B cell (primary cell): Measurements from ENCODE around the gene FAM78B. TPM values are rescaled to one million over a fixed set of nuclear protein-coding genes. Genes with fewer than 3 reads are reported as not detected.

Experiments used
- ATAC-seq: fragments of 200-7000 bp; cut with Tn5 transposase; one replicate; pipeline ENCODE4 v1.10.0; 2021; ENCODE audit warnings: low read depth, mild to moderate bottlenecking, moderate number of reproducible peaks, moderate library complexity
- CTCF ChIA-PET: fragments of 350-600 bp; sonication (Branson Sonifier 250); formaldehyde crosslinking; loops from one replicate; lab custom pipeline; 2021; ENCODE audit warnings: antibody characterized with exemption, inconsistent platforms; lab: Charles Lee
- POLR2A ChIA-PET: fragments of 350-600 bp; sonication (Branson Sonifier 250); formaldehyde crosslinking; loops from one replicate; lab custom pipeline; 2021; ENCODE audit warnings: antibody characterized with exemption; lab: Charles Lee
- DNase-seq: peaks from one replicate; pipeline ENCODE4 v3.0.0; 2013
- H2AFZ ChIP-seq: 2 replicates; pipeline ENCODE4 v1.6.1; 2012; ENCODE audit warnings: mild to moderate bottlenecking, low read depth, low read length; ENCODE audit not compliant: insufficient read depth, poor library complexity, severe bottlenecking
- H3K27ac ChIP-seq, 2 donors: 1 replicate in 1 of 2; 2 replicates in 1 of 2; pipeline ENCODE4 v1.5.1; 2012 to 2013; ENCODE audit warnings: low read length in 2 of 2, mild to moderate bottlenecking in 2 of 2, moderate library complexity in 1 of 2
- H3K27me3 ChIP-seq, 4 experiments: fragments of 200-600 bp in 1 of 4; sonication (generic) in 1 of 4; replicated peaks in 1 of 4; 1 replicate in 2 of 4; 2 replicates in 2 of 4; pipeline versions ENCODE4 v1.6.1 to v1.7.0; 2013 to 2016; ENCODE audit warnings: low read length in 3 of 4, mild to moderate bottlenecking in 2 of 4, mixed read lengths in 1 of 4, moderate library complexity in 1 of 4; ENCODE audit not compliant: insufficient read depth in 4 of 4, control insufficient read depth in 3 of 4; ENCODE audit errors: control extremely low read depth in 1 of 4
- H3K36me3 ChIP-seq, 2 experiments: replicated peaks in 1 of 2; 1 replicate in 1 of 2; 2 replicates in 1 of 2; pipeline versions ENCODE4 v1.6.1 to v1.7.1; 2013; ENCODE audit warnings: low read length in 1 of 2; ENCODE audit not compliant: insufficient read depth in 2 of 2, control insufficient read depth in 1 of 2; ENCODE audit errors: control extremely low read depth in 1 of 2, extremely low read depth in 1 of 2
- H3K4me1 ChIP-seq, 2 donors: fragments of 200-600 bp in 1 of 2; sonication (generic) in 1 of 2; 1 replicate in 1 of 2; 2 replicates in 1 of 2; pipeline versions ENCODE4 v1.5.1 to v1.6.1; 2013 to 2017; ENCODE audit warnings: low read length in 2 of 2; ENCODE audit not compliant: control insufficient read depth in 2 of 2, insufficient read depth in 2 of 2
- H3K4me2 ChIP-seq: replicated peaks from 2 replicates; pipeline ENCODE3; 2012; ENCODE audit warnings: mild to moderate bottlenecking, low read depth, low read length; ENCODE audit not compliant: poor library complexity, severe bottlenecking
- H3K4me3 ChIP-seq, 5 experiments: fragments of 200-600 bp in 1 of 5; sonication (generic) in 1 of 5; 1 replicate in 3 of 5; 2 replicates in 2 of 5; pipeline versions ENCODE4 v1.5.1 to v1.7.0; 2011 to 2016; ENCODE audit warnings: low read length in 4 of 5, mild to moderate bottlenecking in 4 of 5, low read depth in 2 of 5, control low read depth in 1 of 5, moderate library complexity in 1 of 5; ENCODE audit not compliant: insufficient read depth in 1 of 5; ENCODE audit errors: control extremely low read depth in 1 of 5, extremely low read depth in 1 of 5
- H3K79me2 ChIP-seq: fragments of 200-600 bp; sonication (generic); one replicate; pipeline ENCODE4 v1.6.0; 2016; ENCODE audit warnings: low read length; ENCODE audit not compliant: control insufficient read depth, insufficient read depth
- H3K9ac ChIP-seq: fragments of 200-600 bp; sonication (generic); 2 replicates; pipeline ENCODE4 v1.6.1; 2017; ENCODE audit warnings: mild to moderate bottlenecking, low read length, moderate library complexity
- H3K9me3 ChIP-seq, 3 donors: one replicate each; pipeline versions ENCODE4 v1.6.1 to v1.7.1; 2013; ENCODE audit warnings: low read length in 2 of 3; ENCODE audit not compliant: control insufficient read depth in 2 of 3, insufficient read depth in 1 of 3; ENCODE audit errors: control extremely low read depth in 1 of 3
- H4K20me1 ChIP-seq: 2 replicates; pipeline ENCODE4 v1.6.0; 2012; ENCODE audit warnings: mild to moderate bottlenecking, low read length; ENCODE audit not compliant: insufficient read depth, control insufficient read depth, poor library complexity, severe bottlenecking
- H3K27ac Mint-ChIP-seq: one replicate; pipeline ENCODE4 v1.8.0; 2021; ENCODE audit warnings: mixed read lengths
- H3K27me3 Mint-ChIP-seq: one replicate; pipeline ENCODE4 v1.8.0; 2021; ENCODE audit warnings: mixed read lengths
- H3K4me1 Mint-ChIP-seq: one replicate; pipeline ENCODE4 v1.8.0; 2021; ENCODE audit warnings: mixed read lengths
- H3K4me3 Mint-ChIP-seq: one replicate; pipeline ENCODE4 v1.8.0; 2021; ENCODE audit warnings: mixed read lengths
- H3K9me3 Mint-ChIP-seq: one replicate; pipeline ENCODE4 v1.8.0; 2022; ENCODE audit warnings: mixed read lengths; ENCODE audit not compliant: insufficient read depth
- EZH2 ChIP-seq: IDR thresholded peaks from 2 replicates; pipeline ENCODE4 v1.6.1; 2012; ENCODE audit warnings: borderline replicate concordance, low read depth, mild to moderate bottlenecking, moderate library complexity, low read length; ENCODE audit not compliant: insufficient read depth, poor library complexity, severe bottlenecking
- WGBS: methylation state at CpG from one replicate; pipeline ENCODE4 v1.1.5; 2013; ENCODE audit warnings: missing lambda C conversion rate; ENCODE audit not compliant: insufficient coverage; 5-methylcytosine and 5-hydroxymethylcytosine counted together
- intact Hi-C: fragments of 100-400 bp; cut with micrococcal nuclease; formaldehyde crosslinking; loops from one replicate; pipeline ENCODE4 v1.10.0; 2022
- polyA plus RNA-seq: library from polyadenylated mRNA; depleted of rRNA; stranded (reverse); fragments of >200 nt; gene quantifications from 2 replicates; pipeline ENCODE4 v1.2.3, GENCODE V29; 2012
- total RNA-seq, 2 donors: library from RNA; stranded (reverse); fragments of 120-200 nt in 1 of 2; gene quantifications; 1 replicate in 1 of 2; 2 replicates in 1 of 2; pipeline versions ENCODE4 v1.2.3 to v1.2.4, GENCODE V29; 2013 to 2022
- TF ChIP-seq, protein P1 (sequence below): fragments of 200-600 bp; IDR thresholded peaks from one replicate; pipeline ENCODE4 v1.8.0; 2022; ENCODE audit warnings: antibody characterized with exemption, mild to moderate bottlenecking

Gene FAM78B
- total and polyA plus RNA-seq, 2 donors (not counting 1 experiment from before 2014, with no cell fraction given), result 0.22 to 0.81 TPM

GRCh38 chr1:166164646-166164994 is 2.2 kb downstream of the FAM78B start:
- no peak overlapping the region for H2AFZ ChIP-seq
- peak overlapping the region; percentile 75 for H3K4me2 ChIP-seq
- Mint-ChIP-seq H3K4me1 (peaks cover 22% of the 10 kb centered on the region), H3K4me3 (peak overlapping the region; percentile 84), H3K9me3 (no peaks in the 10 kb centered on the region), H3K27me3 (peaks cover 57% of the 10 kb centered on the region), H3K27ac (no peak overlapping the region)
- no peak overlapping the region for H3K27ac ChIP-seq
- peaks cover 0 to 31% (median 20%) of the 10 kb centered on the region in 4 experiments for H3K27me3 ChIP-seq
- intact Hi-C loops, result loop anchor here (10.0 kb wide), 2 partner anchors 330 to 770 kb away; no protein-coding TSS in a partner anchor
- peaks cover 0 to 5% (median 0%) of the 10 kb centered on the region in 3 donors for H3K9me3 ChIP-seq
- WGBS, result 6% methylated on average over 2 of the region's 5 CpGs
- H3K4me3 ChIP-seq, result no peak overlapping the region
- H3K36me3 ChIP-seq, result no peaks in the 10 kb centered on the region
- ATAC-seq (no peak), DNase-seq (no peak)
- no peaks in the 10 kb centered on the region for H4K20me1 ChIP-seq
- H3K79me2 ChIP-seq, result no peaks in the 10 kb centered on the region
- H3K9ac ChIP-seq, result no peak overlapping the region
- TF ChIP-seq EZH2, result no peak
- TF ChIP-seq, protein P1, sequence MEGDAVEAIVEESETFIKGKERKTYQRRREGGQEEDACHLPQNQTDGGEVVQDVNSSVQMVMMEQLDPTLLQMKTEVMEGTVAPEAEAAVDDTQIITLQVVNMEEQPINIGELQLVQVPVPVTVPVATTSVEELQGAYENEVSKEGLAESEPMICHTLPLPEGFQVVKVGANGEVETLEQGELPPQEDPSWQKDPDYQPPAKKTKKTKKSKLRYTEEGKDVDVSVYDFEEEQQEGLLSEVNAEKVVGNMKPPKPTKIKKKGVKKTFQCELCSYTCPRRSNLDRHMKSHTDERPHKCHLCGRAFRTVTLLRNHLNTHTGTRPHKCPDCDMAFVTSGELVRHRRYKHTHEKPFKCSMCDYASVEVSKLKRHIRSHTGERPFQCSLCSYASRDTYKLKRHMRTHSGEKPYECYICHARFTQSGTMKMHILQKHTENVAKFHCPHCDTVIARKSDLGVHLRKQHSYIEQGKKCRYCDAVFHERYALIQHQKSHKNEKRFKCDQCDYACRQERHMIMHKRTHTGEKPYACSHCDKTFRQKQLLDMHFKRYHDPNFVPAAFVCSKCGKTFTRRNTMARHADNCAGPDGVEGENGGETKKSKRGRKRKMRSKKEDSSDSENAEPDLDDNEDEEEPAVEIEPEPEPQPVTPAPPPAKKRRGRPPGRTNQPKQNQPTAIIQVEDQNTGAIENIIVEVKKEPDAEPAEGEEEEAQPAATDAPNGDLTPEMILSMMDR, result no peak
- peaks cover 21 to 22% of the 10 kb centered on the region in 2 donors for H3K4me1 ChIP-seq
- ChIA-PET CTCF (no interaction called here), POLR2A (no interaction called here)

GRCh38 chr1:166159656-166160055 is 7.1 kb downstream of the FAM78B start:
- Histone ChIP-seq H3K36me3 (no peaks in the 10 kb centered on the region), H4K20me1 (no peaks in the 10 kb centered on the region), H3K27me3 (peaks cover 0 to 17% (median 15%) of the 10 kb centered on the region in 4 experiments), H3K4me1 (peaks cover under 1 to 4% of the 10 kb centered on the region in 2 donors), H3K9ac (no peak overlapping the region), H2AFZ (no peak overlapping the region), H3K4me3 (no peak overlapping the region), H3K4me2 (no peak overlapping the region), H3K79me2 (no peaks in the 10 kb centered on the region), H3K27ac (no peak overlapping the region), H3K9me3 (no peaks in the 10 kb centered on the region)
- H3K27ac Mint-ChIP-seq, result no peak overlapping the region
- ChIA-PET CTCF (no interaction called here), POLR2A (no interaction called here)
- no peak for TF ChIP-seq EZH2
- TF ChIP-seq, protein P1, result no peak
- H3K27me3 Mint-ChIP-seq, result peaks cover 36% of the 10 kb centered on the region
- 100% methylated on average over 1 of the region's 1 CpG for WGBS
- intact Hi-C loops, result loop anchor here (10.0 kb wide), 2 partner anchors 335 to 765 kb away; no protein-coding TSS in a partner anchor
- peaks cover 1% of the 10 kb centered on the region for H3K4me1 Mint-ChIP-seq
- no peak overlapping the region for H3K4me3 Mint-ChIP-seq
- ATAC-seq (no peak), DNase-seq (no peak)
- H3K9me3 Mint-ChIP-seq, result no peaks in the 10 kb centered on the region
